GM19025 (cell line): ENCODE measurements around the gene RPP40.

Source experiments
- ATAC-seq: cut with Tn5 transposase; IDR thresholded peaks from one replicate; pipeline ENCODE4 v1.9.1; 2021; ENCODE audit warnings: mild to moderate bottlenecking, low read depth, moderate library complexity; ENCODE audit not compliant: unreplicated experiment

The RPP40 gene

GRCh38 chr6:4972438-4972837 lies 31.4 kb downstream of the RPP40 start:
- no peak for ATAC-seq

- no peak for ATAC-seq
These were observed 32.0 kb downstream of the RPP40 start for GRCh38 chr6:4971851-4972250.

DNA sequence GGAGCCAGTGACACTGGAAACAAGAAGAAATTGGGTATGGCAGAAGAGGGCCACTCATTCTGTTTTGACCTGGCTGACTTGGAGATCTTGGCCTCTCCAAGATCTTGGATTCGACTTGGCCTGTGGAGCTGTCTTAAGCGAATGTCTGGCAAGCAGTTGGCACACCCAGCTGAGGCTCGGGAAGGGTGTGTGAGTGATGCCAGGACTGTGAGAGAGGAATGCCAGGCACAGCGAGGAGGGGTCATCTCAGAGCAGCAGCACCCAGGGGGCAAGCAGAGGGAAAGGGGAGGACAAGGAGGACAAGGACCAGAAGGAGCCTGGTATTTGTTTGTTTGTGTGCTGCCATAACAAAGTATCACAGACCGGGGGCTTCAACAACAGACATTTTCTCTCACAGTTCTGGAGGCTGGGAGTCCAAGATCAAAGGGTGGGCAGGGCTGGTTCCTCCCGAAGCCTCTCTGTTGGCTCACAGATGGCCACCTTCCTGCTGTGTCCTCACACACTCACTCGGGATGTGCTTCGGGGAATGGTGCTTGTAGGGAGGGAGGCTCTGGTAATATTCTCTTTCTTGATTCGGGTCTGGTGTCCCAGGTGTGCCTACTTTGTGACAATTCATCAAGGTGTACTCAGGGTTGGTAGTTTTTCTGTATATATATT lies 33.0 kb downstream of the RPP40 start:
- ATAC-seq, result no peak

GRCh38 chr6:4969609-4970285 lies 34.1 kb downstream of the RPP40 start:
- ATAC-seq, result no peak

DNA sequence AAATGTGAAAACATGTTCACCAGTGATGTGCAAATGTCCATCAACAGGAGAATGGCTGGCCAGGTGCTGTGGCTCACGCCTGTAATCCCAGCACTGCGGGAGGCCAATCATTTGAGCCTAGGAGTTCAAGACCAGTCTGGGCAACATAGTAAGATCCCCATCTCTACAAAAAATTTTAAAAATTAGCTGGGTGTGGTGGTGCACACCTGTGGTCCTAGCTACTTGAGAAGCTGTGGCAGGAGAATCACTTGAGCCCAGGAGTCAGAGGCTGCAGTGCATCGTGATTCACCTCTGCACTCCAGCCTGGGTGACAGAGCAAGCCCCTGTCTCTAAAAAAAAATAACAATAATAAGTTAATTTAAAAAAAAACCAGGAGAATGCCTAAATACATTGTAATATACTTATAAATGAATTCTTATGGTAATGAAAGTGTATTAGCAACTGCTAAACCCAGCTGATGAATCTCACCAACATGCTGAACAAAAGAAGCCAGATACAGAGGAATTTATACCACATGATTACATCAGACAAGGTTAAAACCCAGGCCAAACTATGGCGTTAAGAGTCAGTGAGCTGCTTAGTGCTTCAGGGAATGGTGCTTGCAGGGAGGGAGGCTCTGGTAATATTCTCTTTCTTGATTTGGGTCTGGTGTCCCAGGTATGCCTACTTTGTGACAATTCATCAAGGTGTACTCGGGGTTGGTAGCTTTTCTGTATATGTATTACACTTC lies 36.4 kb downstream of the RPP40 start:
- ATAC-seq, result no peak

GRCh38 chr6:4965562-4966389 lies 38.1 kb downstream of the RPP40 start:
- no peak for ATAC-seq

- no peak for ATAC-seq
These were observed 38.9 kb downstream of the RPP40 start for GRCh38 chr6:4964675-4965561.

DNA sequence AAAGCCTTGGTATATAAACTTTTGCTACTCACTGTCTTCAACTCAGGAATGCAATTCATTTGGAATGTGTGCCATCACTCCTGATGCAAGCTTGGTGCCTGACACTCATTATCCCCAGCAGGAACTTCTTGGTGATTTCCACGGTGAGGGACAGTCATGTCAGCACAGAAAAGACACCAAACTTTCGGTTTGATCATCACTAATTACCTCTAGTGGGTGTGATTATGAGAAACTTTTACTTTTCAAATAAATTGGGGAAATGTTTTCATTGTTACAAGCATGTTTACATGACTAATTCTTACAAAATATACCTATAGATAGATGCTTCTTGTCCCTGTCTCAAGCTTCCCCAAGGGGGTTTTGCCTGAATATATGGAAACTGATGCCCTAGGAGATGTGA lies 40.9 kb downstream of the RPP40 start:
- no peak for ATAC-seq

DNA sequence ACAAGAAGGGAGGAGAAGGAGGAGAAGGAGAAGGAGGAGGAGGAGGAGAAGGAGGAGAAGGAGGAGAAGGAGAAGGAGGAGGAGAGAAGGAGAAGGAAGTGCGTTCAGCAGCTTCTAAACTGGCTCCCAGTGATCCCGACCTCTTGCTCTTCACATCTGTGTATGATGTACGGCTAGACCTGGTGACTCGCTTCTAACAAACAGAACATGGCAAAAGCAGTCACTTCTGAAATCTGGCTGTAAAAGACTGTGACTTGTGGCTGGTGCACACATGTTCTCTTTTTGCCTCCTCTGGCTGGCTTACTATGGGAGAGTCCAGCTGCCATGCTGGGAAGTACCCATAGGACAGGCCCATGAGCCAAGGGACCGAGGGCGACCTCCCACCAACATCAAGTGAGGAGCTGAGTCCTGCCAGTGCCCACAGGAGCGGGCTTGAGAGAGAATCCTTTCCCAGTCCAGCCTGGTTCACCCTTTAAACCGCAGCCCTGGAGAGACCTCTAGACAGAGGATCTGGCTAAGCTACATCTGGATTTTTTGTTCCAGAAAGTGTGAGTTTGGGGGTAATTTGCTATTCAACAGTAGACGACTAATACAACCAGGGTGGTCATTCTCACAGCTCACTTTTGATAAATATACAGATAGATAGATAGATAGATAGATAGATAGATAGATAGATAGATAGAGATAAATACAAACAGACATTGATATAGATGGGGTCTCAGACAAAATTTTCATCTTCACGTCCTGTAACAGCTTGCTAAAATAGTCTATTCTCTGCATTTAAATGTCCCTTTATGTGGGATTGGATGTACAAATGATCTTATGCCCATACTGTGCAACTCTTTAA lies 42.3 kb downstream of the RPP40 start:
- no peak for ATAC-seq

DNA sequence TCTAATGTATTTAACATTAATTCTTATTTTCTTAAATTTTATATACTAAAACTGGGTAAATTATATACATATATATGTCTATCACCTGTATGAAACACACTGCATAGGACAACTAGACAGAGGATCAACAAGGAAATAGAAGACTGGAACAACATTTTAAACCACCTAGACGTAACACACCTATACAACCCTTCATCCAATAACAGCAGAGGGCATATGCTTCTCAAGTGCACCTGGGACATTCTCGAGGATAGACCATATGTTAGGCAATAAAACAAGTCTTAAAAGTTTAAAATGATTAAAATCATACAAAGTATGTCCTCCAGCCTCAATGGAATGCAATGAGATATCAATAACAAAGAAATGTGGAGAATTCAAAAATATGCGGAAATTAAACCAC lies 45.2 kb downstream of the RPP40 start:
- ATAC-seq, result no peak

DNA sequence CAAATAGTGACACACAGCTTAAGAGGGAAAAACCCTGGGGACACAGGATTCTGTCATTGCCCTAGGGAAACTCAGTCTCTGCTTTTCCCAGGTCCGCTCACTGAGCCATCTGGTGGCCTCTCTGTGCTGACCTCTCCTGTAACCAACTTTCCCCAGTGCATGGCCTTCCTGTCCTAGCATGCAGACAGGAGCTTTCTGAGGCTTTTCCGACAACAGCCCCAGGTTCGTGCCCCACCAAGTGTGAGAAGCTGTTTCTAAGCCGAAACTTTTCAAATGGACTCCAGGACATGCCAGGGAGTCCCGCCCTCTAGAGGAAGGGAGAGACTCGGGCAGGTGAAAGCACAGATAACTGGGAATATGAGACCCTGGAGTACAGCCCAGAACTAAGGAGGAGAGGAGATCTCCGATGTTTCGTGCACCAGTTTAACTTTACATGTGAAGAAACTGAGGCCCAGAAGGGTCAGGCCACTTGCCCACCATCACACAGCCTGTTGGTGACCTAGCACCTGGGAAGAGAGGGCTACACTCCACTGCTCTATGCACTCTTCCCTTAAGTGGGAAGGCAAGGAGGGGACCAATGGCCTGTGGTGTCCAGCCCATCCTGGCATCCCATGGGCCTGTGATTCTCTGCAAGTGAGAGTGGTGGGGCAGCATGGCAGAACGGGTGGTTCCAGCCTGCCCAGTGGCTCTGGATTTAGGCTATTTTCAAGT lies 46.2 kb downstream of the RPP40 start:
- no peak for ATAC-seq

GRCh38 chr6:4956625-4957024 lies 47.2 kb downstream of the RPP40 start:
- no peak for ATAC-seq

GRCh38 chr6:4953440-4953839 lies 50.4 kb downstream of the RPP40 start:
- no peak for ATAC-seq

DNA sequence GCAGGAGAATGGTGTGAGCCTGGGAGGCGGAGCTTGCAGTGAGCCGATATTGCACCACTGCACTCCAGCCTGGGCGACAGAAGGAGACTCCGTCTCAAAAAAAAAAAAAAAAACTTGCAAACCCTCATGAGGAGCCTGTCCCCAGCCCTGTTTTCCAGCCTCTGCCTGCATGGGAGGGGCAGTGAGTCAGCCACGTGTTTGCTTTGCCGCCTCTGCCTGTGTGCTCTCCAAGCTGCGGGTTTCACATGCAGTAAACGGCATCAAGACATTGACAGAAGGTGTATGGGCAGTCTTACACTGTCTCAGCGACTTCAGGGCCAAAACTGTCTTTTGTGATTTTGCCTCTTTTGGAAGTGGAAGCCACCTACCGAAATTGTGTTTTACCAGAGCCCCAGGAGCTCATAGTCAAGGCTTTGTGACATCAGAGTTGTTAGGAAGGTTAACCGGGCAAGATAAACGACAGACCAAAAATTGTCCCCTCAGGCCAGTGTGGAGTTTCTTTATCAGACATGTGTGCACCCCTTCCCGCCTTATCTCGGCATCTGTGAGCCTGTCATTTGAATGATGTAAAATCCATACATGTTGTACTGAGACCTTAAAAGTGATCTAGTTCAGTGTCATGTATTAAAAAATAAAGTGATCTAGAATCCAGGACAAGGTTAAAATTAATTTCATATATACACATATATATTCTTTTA lies 52.9 kb downstream of the RPP40 start:
- no peak for ATAC-seq

GRCh38 chr6:4950076-4950475 lies 53.8 kb downstream of the RPP40 start:
- ATAC-seq, result no peak

- no peak for ATAC-seq
These were observed 54.9 kb downstream of the RPP40 start for GRCh38 chr6:4948781-4949450.

DNA sequence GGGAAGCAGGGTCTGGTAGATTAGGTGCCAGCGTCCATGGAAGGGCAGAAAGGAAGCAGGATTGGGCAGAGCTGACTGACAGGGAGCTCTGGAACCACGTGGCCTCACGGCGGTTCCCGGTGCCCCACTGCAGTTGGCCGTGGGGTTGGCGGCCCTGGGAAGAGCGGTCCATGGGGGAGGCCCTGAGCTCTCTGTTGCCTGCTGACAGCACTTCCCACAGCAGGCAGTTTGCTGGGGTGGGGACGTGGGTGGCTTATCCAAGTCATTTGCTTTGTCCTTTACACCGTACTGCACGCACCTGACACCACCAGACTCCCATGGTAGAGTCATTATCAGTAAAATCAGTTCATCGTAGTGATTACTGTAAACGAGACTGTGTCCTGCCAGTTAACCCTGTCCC lies 56.1 kb downstream of the RPP40 start:
- ATAC-seq, result no peak
